ENCODE data around the gene DCST1. TPM values are rescaled to one million over a fixed set of nuclear protein-coding genes. Genes with fewer than 3 reads are reported as not detected.

DCST1 gene
- total RNA-seq, 1 donor from 2014 or later: 0.13 TPM

GRCh38 chr1:155000726-155001424 lies 32.7 kb upstream of the DCST1 start:
- DNase-seq (ENCODE audit: low spot score) (peak; percentile 97), ATAC-seq (peak; percentile 56)

- ATAC-seq: no peak
- no peak for DNase-seq (ENCODE audit: low spot score)
Measured at GRCh38 chr1:155001425-155001674, 32.3 kb upstream of the DCST1 start.

- ATAC-seq (peak; percentile 66), DNase-seq (ENCODE audit: low spot score) (peak; percentile 100)
Measured at GRCh38 chr1:155001675-155002463, 31.8 kb upstream of the DCST1 start.

GRCh38 chr1:155002464-155003226 lies 31.0 kb upstream of the DCST1 start, which contains the start of gene ZBTB7B:
Gene ZBTB7B (plus strand): TSS chr1:155002802. CDS start chr1:155014661, 11,859 bp downstream.
- peak; percentile 2 for ATAC-seq
- DNase-seq (ENCODE audit: low spot score): peak; percentile 63

GRCh38 chr1:155003227-155003765 lies 30.3 kb upstream of the DCST1 start:
- ATAC-seq (no peak), DNase-seq (ENCODE audit: low spot score) (peak; percentile 59)

- ATAC-seq (peak; percentile 21), DNase-seq (ENCODE audit: low spot score) (peak; percentile 90)
Measured at GRCh38 chr1:155003766-155004351, 29.8 kb upstream of the DCST1 start.

- DNase-seq (ENCODE audit: low spot score) (no peak), ATAC-seq (no peak)
Measured at GRCh38 chr1:155004352-155005075, 29.1 kb upstream of the DCST1 start.

GRCh38 chr1:155005076-155006011 lies 28.3 kb upstream of the DCST1 start:
- DNase-seq (ENCODE audit: low spot score) (peak; percentile 92), ATAC-seq (peak; percentile 44)

- no peak for ATAC-seq
- DNase-seq (ENCODE audit: low spot score): no peak
Measured at GRCh38 chr1:155006601-155007101, 27.0 kb upstream of the DCST1 start.

- peak; percentile 32 for ATAC-seq
- DNase-seq (ENCODE audit: low spot score): peak; percentile 85
Measured at GRCh38 chr1:155007251-155007828, 26.3 kb upstream of the DCST1 start.

GRCh38 chr1:155008015-155008941 lies 25.3 kb upstream of the DCST1 start:
- DNase-seq (ENCODE audit: low spot score) (peak; percentile 59), ATAC-seq (no peak)

- ATAC-seq: no peak
- no peak for DNase-seq (ENCODE audit: low spot score)
Measured at GRCh38 chr1:155009221-155009711, 24.4 kb upstream of the DCST1 start.

GRCh38 chr1:155009742-155010141 lies 23.9 kb upstream of the DCST1 start:
- ATAC-seq (no peak), DNase-seq (ENCODE audit: low spot score) (no peak)

GRCh38 chr1:155010211-155010918 lies 23.3 kb upstream of the DCST1 start:
- no peak for DNase-seq (ENCODE audit: low spot score)
- ATAC-seq: no peak

GRCh38 chr1:155011004-155011416 lies 22.6 kb upstream of the DCST1 start:
- DNase-seq (ENCODE audit: low spot score) (no peak), ATAC-seq (no peak)

GRCh38 chr1:155011437-155012025 lies 22.1 kb upstream of the DCST1 start:
- DNase-seq (ENCODE audit: low spot score) (no peak), ATAC-seq (no peak)

Measured in left lobe of liver (tissue), 2 donors.